ENCODE measurements around the gene ARHGEF26.

- TF ChIP-seq CTCF (IDR thresholded peaks at IDR 0.05) = no peak
- no peak for TF ChIP-seq POLR2A (IDR thresholded peaks at IDR 0.05)
These were observed 31.5 kb upstream of the ARHGEF26 start for GRCh38 chr3:154089421-154090420.
